Smooth muscle cell (in vitro differentiated cells): Measurements from ENCODE around the gene MC3R. TPM values are rescaled to one million over a fixed set of nuclear protein-coding genes. Genes with fewer than 3 reads are reported as not detected.

Experiments used
- DNase-seq: peaks from one replicate; lab custom pipeline; 2025; ENCODE audit not compliant: unreplicated experiment; lab: John Stamatoyannopoulos, UW
- H2AFZ ChIP-seq: fragments of 200-600 bp; sonication (generic); 2 replicates; pipeline ENCODE4 v1.6.0; 2016; ENCODE audit warnings: antibody characterized with exemption, low read depth, mild to moderate bottlenecking
- H3F3A ChIP-seq: fragments of 200-600 bp; sonication (generic); 2 replicates; pipeline ENCODE4 v1.6.0; 2017; ENCODE audit warnings: antibody characterized with exemption, low read depth
- H3K27ac ChIP-seq: fragments of 200-600 bp; sonication (generic); 2 replicates; pipeline ENCODE4 v1.5.1; 2016; ENCODE audit warnings: low read depth, mild to moderate bottlenecking
- H3K27me3 ChIP-seq: fragments of 200-600 bp; sonication (generic); 2 replicates; pipeline ENCODE4 v1.6.1; 2016; ENCODE audit warnings: low read depth, mild to moderate bottlenecking
- H3K36me3 ChIP-seq: fragments of 200-600 bp; sonication (generic); 2 replicates; pipeline ENCODE4 v1.5.1; 2016; ENCODE audit warnings: low read depth
- H3K4me1 ChIP-seq: fragments of 200-600 bp; sonication (generic); 2 replicates; pipeline ENCODE4 v1.5.1; 2016; ENCODE audit warnings: low read depth
- H3K4me2 ChIP-seq: fragments of 200-600 bp; sonication (generic); 2 replicates; pipeline ENCODE4 v1.6.0; 2016; ENCODE audit warnings: mild to moderate bottlenecking
- H3K4me3 ChIP-seq: fragments of 200-600 bp; sonication (generic); 2 replicates; pipeline ENCODE4 v1.5.1; 2016; ENCODE audit warnings: mild to moderate bottlenecking
- H3K79me2 ChIP-seq: fragments of 200-600 bp; sonication (generic); 2 replicates; pipeline ENCODE4 v1.6.0; 2016; ENCODE audit warnings: low read depth, mild to moderate bottlenecking
- H3K9ac ChIP-seq: fragments of 200-600 bp; sonication (generic); 2 replicates; pipeline ENCODE4 v1.6.0; 2016; ENCODE audit warnings: low read depth
- H3K9me3 ChIP-seq: fragments of 200-600 bp; sonication (generic); replicated peaks from 2 replicates; pipeline ENCODE4 v1.5.1; 2016; ENCODE audit warnings: low read depth
- H4K20me1 ChIP-seq: fragments of 200-600 bp; sonication (generic); 2 replicates; pipeline ENCODE4 v1.6.0; 2016; ENCODE audit warnings: low read depth
- WGBS: methylation state at CpG from one replicate; pipeline ENCODE4 v1.1.7; 2016; ENCODE audit warnings: low lambda C conversion rate; 5-methylcytosine and 5-hydroxymethylcytosine counted together
- polyA plus RNA-seq: library from polyadenylated mRNA; unstranded; fragments of >200 nt; fragmentation: Nextera tagmentation; extraction: Ambion mirVana; gene quantifications from 2 replicates; pipeline ENCODE4 v1.2.1, GENCODE V29; 2016
- total RNA-seq: library from RNA; depleted of rRNA; stranded (reverse); fragments of >200 nt; gene quantifications from 2 replicates; pipeline ENCODE4 v1.2.3, GENCODE V29; 2014
- TF ChIP-seq, protein P1 (sequence below): fragments of 200-600 bp; sonication (generic); IDR thresholded peaks from 2 replicates; pipeline ENCODE4 v1.5.1; 2017; ENCODE audit warnings: borderline replicate concordance, mild to moderate bottlenecking, antibody characterized with exemption; ENCODE audit not compliant: insufficient read depth, poor library complexity, severe bottlenecking

MC3R gene
- total and polyA plus RNA-seq, 2 experiments from 2014 or later = not detected

DNA sequence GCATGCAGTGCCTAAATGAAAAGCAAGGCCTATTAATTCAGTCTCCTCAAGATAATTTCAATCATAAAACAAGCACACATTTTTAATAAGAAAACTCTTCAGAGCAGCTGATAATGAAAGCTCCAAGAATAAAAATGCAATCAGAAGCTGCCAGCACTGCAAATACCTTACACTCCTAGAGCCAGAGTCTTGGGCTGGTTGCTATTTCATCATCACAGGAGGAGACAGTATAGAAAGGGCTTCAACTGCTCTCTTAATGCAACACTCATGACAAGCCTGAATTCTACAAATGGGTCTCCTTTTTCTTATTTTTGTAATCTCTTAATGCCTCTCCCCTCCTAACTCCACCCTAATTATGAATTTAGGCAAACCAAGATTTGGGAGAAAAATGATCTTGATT lies 11.2 kb upstream of the MC3R start:
- Histone ChIP-seq H3K9me3 (peaks cover 9% of the 10 kb centered on the region), H3K27me3 (no peaks in the 10 kb centered on the region), H3K4me1 (no peaks in the 10 kb centered on the region), H3K79me2 (no peaks in the 10 kb centered on the region), H3K27ac (no peak overlapping the region), H3F3A (no peaks in the 10 kb centered on the region), H3K9ac (no peak overlapping the region), H3K4me3 (no peak overlapping the region), H3K36me3 (no peaks in the 10 kb centered on the region), H3K4me2 (no peak overlapping the region), H2AFZ (no peak overlapping the region), H4K20me1 (no peaks in the 10 kb centered on the region)
- DNase-seq = no peak
- TF ChIP-seq, protein P1, sequence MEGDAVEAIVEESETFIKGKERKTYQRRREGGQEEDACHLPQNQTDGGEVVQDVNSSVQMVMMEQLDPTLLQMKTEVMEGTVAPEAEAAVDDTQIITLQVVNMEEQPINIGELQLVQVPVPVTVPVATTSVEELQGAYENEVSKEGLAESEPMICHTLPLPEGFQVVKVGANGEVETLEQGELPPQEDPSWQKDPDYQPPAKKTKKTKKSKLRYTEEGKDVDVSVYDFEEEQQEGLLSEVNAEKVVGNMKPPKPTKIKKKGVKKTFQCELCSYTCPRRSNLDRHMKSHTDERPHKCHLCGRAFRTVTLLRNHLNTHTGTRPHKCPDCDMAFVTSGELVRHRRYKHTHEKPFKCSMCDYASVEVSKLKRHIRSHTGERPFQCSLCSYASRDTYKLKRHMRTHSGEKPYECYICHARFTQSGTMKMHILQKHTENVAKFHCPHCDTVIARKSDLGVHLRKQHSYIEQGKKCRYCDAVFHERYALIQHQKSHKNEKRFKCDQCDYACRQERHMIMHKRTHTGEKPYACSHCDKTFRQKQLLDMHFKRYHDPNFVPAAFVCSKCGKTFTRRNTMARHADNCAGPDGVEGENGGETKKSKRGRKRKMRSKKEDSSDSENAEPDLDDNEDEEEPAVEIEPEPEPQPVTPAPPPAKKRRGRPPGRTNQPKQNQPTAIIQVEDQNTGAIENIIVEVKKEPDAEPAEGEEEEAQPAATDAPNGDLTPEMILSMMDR = no peak

DNA sequence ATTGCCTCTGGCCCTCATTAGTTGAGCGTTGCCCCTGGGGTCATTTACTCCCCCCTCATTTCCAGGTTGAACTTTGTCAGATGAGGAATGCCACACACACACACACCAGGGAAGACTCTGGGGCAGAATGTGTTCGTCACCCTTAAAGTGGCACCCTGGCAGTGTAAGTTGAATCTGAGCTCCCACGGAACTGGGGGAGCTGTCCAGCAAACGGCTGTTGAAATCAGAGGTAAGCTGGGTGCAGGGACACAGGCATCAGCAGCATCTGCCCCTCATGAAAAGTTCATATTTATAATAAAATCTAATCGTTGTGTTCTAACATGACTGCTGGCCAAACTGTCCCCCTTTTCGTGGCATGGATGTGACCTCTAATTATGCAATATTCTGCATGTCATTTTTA lies 4.3 kb upstream of the MC3R start:
- no peaks in the 10 kb centered on the region for H3K79me2 ChIP-seq
- H3K9me3 ChIP-seq = no peaks in the 10 kb centered on the region
- no peaks in the 10 kb centered on the region for H4K20me1 ChIP-seq
- WGBS = 59% methylated on average over 6 of the region's 6 CpGs
- H3K27ac ChIP-seq = no peak overlapping the region
- H3K4me1 ChIP-seq = no peaks in the 10 kb centered on the region
- peaks cover 14% of the 10 kb centered on the region for H3K27me3 ChIP-seq
- TF ChIP-seq, protein P1 = no peak
- no peak overlapping the region for H2AFZ ChIP-seq
- H3K4me3 ChIP-seq = no peak overlapping the region
- no peak for DNase-seq
- no peaks in the 10 kb centered on the region for H3F3A ChIP-seq
- H3K9ac ChIP-seq = no peak overlapping the region
- H3K36me3 ChIP-seq = no peaks in the 10 kb centered on the region
- H3K4me2 ChIP-seq = no peak overlapping the region

DNA sequence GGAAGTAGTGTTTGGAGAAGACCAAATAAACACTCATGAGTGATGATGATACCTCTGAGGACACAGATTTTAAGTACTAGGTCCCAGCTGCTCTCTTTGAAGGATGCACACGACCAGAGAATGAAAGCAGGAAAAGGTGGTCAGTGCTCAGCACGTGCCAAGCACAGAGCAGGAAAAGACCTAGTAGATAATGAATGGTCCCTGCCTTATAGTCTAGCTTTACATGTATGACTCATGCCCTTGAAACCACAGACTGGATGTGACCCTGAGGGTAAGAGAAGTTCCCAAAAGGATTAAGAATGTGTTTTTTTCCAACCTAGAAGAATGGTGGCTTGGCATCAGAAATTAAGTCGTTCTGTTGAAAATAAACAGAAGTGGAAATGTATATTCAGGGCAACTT lies 2.8 kb upstream of the MC3R start:
- no peaks in the 10 kb centered on the region for H3K9me3 ChIP-seq
- H3K27me3 ChIP-seq = peaks cover 22% of the 10 kb centered on the region
- no peak overlapping the region for H3K4me3 ChIP-seq
- no peaks in the 10 kb centered on the region for H4K20me1 ChIP-seq
- no peak overlapping the region for H3K9ac ChIP-seq
- no peaks in the 10 kb centered on the region for H3K36me3 ChIP-seq
- no peaks in the 10 kb centered on the region for H3K79me2 ChIP-seq
- TF ChIP-seq, protein P1 = no peak
- no peaks in the 10 kb centered on the region for H3F3A ChIP-seq
- no peaks in the 10 kb centered on the region for H3K4me1 ChIP-seq
- no peak overlapping the region for H3K4me2 ChIP-seq
- H2AFZ ChIP-seq = no peak overlapping the region
- WGBS = 26% methylated on average over 3 of the region's 3 CpGs
- no peak for DNase-seq
- H3K27ac ChIP-seq = no peak overlapping the region

DNA sequence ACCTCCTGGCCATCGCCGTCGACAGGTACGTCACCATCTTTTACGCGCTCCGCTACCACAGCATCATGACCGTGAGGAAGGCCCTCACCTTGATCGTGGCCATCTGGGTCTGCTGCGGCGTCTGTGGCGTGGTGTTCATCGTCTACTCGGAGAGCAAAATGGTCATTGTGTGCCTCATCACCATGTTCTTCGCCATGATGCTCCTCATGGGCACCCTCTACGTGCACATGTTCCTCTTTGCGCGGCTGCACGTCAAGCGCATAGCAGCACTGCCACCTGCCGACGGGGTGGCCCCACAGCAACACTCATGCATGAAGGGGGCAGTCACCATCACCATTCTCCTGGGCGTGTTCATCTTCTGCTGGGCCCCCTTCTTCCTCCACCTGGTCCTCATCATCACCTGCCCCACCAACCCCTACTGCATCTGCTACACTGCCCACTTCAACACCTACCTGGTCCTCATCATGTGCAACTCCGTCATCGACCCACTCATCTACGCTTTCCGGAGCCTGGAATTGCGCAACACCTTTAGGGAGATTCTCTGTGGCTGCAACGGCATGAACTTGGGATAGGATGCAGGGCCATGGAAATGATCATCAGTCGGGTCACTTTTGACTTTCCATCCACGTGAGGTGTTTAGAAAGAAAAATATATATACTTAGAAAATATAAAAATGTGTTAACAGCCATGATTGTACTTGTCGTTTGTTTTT lies 868 bp downstream of the MC3R start:
- TF ChIP-seq, protein P1 = peak; percentile 54
- Histone ChIP-seq H3K79me2 (no peaks in the 10 kb centered on the region), H2AFZ (no peak overlapping the region), H3K4me1 (no peaks in the 10 kb centered on the region), H3F3A (no peaks in the 10 kb centered on the region), H3K27me3 (peaks cover 34% of the 10 kb centered on the region), H3K36me3 (no peaks in the 10 kb centered on the region), H3K4me2 (no peak overlapping the region), H3K4me3 (no peak overlapping the region), H4K20me1 (no peaks in the 10 kb centered on the region), H3K9ac (no peak overlapping the region), H3K27ac (no peak overlapping the region), H3K9me3 (no peaks in the 10 kb centered on the region)
- WGBS = 61% methylated on average over 31 of the region's 32 CpGs
- no peak for DNase-seq
